ELR (cell line): ENCODE data around the gene ITPR3.

Experiments
- DNase-seq: peaks from one replicate; pipeline ENCODE4 v3.0.0-alpha.2; 2015; ENCODE audit warnings: low read depth

Gene ITPR3

DNA sequence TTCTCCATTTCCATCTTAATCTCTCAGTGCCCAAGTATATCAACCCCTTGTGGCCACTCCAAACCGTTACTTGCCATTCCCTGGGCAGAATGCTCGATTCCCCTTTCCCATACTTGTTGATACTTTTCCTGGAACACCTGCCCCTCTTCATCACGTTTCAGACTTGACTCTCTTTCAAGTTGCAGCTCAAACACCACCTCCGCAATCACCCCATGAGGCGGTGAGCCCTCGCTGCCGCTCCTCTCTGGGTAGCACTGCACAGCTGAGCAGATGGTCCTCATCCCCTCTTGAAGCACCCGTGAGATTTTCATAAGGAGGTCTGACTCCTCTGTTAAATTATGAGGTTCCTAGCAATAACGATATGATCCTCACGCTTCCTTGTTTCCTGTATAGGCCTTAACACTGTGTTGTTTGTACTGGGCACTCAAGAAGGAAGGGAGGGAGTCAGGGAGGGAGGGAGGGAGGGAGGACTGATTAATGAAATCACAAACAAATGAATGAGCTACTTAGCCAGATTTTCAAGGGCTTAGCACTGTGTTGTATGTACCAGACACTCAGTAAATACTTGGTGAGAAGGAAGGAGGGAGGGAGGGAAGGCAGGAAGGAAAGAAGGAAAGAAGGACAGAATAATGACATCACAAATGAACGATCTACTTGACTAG, 98.3 kb downstream of the ITPR3 start:
- DNase-seq: no peak

DNA sequence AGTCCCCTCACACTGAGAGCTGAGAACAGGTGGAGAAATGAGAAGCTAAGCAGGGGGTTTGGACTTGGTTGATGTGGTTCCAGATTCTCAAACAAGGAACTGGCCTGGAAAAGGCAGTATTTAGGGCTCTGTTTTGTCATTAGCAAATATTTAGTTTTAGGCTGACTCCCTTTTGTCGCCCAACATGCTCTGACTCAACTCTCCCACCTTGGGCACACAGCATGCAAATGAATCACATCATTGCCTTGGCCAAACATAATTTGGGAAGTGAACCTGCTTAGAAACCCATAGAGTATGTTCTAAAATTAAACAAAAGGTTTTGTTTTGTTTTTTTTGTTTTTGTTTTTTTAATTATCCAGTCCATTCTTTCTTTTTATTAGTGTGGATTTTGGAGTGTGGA, 99.9 kb downstream of the ITPR3 start:
- DNase-seq: no peak

DNA sequence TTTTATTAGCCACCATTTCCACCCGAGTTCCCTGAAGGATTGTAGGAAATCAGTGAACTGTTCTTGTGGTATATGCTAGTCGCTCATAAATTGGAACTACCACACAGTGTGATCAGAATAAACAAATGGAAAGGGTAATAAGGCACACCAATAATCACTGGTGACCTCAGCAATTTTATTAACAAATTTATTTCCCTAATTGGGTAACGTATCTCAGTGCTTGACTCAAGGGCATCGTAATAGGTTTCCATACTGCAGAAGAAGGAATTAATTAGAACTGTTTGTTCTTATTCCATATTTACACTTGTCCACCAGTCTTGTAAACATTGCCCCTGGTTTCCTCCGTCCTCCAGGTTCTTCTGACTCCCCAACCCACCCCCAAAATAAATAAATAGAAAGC, 100.4 kb downstream of the ITPR3 start:
- DNase-seq: no peak

DNA sequence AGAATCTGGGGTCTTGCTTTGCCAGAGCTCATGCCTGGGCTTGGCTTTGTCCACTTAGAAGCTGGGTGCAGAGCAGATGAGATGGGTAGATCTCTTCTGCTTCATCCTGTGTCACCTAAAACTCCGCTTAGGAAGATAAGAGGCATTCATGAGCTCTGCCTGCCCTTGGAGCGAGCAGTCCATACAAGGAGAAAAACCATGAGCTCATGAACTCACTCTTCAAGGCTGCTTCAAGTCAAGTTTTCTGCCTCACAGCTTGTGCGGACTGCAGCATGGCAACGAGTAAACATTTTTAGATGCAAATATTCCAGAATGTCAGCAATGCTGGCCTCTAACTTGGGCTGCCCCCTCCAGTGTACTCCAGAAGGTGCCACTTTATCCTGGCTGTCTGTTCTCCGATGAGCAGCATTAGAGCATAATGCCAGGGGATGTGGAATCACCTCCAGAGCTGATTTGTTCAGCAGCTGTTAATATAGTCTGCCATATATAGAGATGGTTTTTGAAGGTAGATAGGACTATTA, 101.0 kb downstream of the ITPR3 start:
- no peak for DNase-seq

DNA sequence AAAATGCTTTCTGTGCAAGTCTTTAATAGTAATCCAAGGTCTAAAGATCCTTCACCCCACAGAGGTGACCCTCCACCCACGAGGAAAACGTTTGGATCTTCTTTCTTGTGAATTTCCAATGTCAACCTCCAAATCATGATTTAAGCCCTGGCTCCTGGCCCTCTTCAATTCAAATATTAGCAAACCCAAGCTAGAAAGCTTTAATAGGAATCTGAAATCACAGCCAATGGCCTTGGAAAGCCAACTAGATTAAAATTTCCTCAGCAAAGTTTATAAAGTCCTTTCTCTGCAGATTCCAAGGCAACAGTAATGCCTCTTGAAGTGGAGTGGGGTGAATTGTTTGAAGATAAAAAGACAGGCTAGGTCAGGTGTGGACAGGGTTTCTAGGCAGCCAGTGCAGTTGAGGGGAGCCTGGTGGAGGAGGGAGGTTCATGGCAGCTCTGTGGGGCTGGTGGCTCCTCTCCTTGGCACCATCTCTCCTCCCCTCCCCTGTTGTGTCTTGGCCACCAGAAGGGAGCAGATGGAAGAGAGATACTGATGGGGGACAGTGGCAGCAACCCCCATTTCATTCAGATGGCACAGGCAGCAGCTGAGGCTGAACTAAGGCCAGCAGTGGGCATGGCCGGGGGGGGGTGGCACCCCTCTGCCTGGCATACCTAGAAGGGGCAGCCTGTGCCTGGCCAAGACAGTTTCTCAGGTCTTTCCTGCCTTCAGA, 102.4 kb downstream of the ITPR3 start:
- no peak for DNase-seq

DNA sequence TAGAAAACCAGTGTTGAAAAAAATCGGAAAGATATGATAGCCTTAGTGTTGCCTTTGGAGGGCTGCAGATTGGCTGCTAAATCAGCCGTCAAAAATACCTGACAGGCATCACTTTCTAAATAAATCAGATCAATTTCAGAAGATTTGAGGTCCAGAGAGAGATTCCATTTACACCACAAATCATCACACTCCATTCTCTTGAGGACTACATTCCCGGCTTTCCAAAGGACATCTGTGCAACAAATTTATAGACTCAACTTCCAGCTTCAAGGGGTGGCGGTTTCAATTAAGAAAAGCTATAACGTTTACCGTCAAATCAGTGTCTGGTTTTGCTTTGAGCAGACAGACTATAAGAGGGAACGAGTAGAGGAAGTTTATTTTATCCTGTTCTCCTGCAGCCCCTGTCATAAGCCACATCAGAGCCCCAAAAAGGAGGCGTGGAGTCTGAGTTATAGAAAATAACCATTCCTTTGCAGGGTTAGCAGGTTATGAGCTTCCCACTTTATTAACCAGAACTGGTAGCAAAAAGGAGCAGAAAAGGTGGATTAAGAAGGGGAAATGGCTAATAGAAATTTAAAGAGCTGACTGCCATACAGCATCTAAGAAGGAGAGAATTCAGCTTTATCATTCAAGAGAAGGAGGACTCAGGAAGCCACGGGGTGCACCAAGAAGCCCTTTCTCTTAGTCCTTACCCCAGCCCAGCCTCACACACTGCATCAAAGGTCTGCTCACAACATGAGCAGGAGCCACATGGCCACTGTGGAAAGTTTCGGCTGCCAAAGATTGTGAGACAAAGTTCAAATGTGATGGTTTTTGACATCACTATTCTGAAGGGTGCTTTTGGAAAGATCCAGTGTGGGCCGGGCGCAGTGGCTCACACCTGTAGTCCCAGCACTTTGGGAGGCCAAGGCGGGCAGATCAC, 103.2 kb downstream of the ITPR3 start:
- DNase-seq: no peak

DNA sequence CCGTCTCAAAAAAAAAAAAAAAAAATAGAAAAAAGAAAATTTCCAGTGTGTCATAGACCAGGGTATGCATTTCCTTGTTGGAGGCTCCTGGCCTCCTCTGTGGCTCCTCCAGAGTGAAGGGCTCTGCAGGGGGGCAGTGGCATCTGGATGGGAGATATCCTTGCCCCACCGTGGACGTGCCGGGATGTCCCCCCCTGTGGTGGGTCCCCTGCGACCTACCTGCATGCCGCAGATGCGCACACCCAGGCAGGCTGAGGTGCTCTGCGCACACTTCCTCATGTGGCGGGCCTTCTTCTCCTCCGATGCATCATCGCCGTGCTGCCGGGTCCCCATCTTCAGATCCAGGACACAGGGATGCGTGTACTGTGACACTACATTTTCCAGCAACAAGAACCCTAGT, 104.1 kb downstream of the ITPR3 start:
- no peak for DNase-seq

DNA sequence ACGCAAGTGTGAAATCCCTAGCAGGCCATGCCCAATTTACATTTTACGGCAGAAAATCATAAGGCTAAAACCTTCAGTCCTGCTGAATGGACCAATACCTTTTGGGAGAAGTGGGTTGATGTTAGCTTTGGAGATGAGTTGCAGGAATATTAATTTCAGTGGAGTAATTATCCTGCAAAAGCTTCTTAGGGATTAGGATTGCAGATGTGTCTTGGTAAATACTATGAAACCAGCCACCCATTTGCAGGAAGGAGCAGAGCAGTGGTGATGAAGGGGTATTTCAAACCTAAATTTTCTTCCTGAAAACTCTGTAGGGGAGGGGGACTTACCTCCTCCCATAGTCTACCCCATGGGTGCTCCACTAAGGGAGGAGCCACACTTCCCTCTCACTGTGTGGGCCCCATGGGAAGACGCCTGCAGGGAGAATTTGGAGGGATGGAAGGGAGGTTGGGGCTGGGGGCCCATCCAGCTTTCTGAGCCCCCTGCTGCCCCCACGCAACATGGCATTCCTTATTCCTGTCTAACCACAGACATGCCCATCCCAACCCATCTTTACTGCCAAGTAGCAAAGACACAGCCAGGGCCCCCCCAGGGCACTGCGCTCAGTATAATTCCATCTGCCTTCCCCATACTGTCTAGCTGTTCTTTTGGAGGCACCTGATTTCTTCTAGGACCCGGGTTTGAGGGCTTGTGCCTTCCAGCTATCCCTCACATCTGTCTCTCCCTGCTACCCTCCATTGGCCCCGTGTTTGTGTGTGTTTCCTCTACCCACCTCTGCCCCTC, 105.0 kb downstream of the ITPR3 start:
- no peak for DNase-seq

DNA sequence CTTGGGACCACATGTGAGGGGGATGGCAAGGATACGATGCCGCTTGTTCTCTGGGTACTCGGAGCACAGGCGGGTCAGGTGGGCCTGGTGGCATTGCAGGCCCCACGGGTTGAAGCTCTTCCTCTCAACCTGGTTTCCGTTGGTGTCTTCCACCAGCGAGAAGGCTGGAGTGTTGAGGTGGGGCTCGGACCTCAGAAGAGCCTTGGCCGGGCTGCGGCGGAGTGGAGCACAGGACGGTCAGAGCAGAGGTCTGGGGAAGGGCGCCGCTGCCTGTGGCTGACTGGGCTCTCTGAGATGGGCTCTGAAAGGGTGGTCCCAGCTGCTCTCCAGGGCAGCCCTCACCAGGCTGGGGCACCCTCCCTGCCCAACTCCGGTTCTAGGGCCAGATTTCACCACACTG, 105.6 kb downstream of the ITPR3 start:
- no peak for DNase-seq

DNA sequence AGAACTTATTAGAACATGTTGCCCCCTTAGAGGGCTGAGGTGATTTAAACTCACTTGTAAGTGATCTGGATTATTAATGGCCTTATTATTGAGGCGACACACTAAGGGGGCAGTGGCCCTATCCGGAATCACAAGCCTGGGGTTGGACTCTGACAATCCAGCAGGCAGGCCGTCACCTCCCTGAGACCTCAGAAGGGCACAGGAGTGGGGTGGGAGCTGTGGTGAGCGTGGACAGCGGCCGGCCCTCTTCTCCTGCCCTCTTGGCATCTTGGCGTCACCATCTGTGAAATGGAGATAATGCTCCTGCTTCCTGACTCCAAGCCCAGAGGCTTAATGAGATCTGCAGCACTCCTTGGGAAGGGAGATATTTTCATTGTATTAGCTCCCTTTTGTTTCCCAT, 106.0 kb downstream of the ITPR3 start:
- no peak for DNase-seq

DNA sequence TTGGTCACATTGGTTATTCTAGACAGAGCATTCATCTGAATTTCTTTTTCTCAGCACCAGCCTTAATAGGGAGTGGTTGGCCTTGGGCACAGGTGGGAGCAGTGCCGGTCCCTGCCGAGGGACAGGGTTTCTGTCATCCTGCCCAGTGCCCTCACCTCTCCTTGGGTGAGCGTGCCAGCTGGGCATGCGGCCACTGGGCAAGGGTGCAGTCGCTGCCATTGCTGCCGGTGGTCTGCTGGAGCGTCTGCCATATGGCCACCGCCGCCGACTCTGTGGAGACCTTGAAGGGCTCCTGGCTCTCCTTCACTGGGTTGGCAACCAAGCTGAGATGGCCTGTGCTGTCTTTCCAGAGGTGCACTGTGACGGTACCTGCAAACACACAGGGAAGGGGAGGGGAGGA, 106.8 kb downstream of the ITPR3 start:
- DNase-seq: no peak

DNA sequence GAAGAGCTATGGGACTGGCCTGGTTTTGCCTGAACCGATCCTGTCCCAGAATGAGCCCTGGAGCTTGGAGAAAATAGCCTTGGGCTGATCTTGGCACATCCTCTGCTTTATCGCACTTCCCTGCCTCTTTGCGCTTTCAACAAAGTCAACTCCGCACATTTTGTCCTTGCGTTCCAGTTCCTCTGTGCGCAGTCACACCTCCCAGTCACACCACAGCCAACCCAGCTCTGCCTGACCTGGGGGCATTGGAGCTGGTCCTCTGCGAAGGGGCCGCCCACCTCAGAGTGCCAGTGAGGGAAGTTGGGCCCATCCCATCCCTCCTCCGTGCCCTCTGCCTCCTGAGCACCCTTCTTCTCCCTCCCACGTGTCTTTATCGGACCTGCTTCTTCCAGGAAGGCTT, 107.3 kb downstream of the ITPR3 start:
- DNase-seq: no peak

DNA sequence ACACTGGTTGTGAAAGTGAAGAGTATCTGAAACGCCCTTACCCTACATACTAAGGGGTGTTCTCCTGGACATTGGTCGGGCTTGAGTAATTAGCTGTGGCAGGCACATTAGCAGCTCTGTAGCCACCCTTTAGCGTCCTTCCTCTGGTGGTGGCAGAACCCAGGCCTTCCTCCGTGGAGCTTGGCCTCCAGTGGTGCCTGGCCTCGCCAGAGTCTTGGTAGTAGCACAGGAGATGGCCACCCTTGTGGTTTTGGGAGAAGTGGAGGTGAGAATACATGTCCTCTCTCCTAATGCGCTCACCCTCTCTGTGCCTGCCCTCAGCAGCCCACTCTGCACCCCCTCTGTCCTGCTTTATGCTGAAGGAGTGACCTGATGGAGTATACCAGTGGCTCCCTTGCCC, 107.9 kb downstream of the ITPR3 start:
- DNase-seq: no peak

DNA sequence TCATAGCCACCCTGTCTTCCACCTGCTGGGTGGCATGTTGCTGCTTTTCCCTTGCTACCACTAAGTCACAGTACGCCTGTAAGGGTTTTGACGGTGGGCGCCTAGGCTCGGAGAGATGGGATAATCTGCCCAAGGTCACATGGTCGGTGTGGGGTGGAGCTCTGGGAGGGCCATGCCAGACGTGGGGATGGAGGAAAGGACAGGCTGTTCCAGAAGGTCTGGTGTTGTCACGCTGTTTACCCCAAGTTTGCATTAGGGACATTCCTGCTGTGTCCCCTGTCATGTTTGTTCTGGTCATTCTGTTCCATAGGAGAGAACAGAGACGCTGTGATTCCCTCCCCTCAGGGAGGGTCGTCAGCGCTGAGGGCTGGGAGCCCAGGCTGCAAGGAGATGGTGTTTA, 109.5 kb downstream of the ITPR3 start:
- DNase-seq: no peak

DNA sequence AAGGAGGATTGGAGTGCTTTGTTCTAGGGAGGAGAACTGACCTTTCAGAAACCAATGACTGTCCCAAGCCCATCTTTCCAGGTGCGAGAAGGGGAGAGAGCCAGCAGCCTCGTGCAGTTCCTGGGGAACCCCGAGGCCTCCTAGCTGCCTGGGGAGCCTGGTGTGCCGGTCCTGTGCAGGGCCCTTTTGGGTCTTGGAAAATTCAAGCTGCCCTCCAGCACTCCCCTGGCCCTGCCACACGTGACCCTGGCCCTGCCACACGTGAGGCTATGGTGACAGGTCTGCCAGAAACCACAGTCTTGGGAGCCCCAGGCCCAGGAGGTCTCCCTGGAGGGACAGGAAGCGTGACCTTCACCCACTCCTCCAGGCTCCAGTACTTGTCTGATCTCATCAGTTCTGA, 109.9 kb downstream of the ITPR3 start:
- DNase-seq: no peak

DNA sequence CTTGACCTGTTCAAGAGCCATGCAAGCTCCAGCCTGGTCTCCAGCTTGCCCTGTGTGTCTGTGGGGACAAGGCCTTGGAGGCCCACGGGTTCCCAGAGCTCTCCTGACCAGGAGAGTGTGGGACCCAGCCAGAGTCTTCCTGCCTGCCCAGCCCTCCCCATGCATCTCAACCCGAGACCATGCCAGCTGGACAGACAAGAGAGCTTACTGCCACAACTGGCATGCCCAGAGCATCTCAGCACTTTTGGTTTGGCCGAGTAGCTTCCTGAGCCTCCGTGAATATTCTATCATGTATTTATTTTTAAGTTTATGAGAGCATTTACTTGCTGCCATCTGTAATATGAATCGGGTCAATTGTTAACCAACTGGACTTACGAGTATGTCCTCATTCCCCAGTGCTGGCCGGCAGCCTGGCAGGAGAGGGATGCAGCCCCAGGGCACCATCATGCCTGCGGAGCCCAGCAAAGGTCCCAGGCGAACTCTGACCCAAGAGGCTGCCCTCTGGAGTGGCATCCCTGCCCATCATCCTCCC, 110.7 kb downstream of the ITPR3 start:
- DNase-seq: no peak

DNA sequence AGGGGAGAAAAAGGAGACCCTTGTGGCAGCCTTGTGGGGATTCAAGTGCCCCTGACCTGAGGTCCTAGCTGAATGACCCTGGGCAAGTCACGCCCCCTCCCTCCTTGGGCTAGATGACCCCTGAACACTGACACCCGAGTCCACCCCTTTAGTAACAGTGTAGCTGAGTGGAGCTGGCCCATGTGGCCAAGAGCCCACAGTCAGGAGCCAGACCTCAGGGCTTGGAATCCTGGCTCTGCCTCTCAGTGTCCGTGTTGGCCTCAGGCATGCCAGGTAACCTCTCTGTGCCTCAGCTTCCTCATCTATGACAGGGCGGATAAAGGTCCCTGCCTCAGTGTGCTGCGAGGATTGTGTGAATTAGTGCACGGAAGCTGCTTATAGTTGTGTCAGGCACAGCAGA, 111.3 kb downstream of the ITPR3 start:
- no peak for DNase-seq

DNA sequence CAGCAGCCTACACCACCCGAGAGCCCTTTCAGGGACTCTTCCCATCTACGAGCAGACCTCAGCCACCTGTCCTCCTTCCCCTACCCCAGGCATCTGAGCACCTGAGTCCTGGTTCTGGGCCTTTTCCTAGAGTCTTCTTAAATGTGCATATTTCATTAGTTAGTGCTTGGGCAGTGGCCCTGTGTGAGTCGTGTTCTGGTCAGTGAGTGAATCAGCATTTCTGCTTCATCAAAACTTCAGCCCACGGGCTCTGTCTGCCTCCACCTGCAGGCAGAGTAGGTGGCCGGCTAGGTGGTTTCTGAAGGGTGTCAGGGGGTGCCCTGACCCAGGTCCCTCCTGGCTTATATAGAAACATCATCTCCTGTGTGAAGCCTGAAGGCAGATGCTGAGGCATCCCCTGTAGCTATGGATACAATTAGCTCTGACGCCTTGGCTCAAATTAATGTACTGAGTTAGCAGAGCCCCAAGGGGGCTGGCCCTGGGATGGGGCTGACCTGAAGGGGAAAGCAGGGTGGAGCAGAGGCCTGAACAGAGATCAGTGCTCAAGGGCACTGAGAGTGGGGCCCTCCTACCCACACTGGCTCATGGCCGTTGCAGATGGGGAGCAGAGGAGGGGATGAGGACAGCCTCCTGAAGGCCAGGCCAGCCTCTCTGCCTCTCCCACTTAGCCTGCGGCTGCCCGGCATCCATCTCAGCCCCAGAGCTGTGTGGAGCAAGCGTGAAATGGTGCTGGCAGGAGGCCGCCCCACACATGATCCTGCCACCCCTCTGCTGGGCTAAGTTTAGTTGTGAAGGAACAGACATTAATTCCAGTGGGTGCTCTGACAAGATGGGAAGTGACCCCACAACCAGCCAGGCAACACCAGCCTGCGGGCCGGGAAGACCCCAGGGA, 111.9 kb downstream of the ITPR3 start:
- no peak for DNase-seq

DNA sequence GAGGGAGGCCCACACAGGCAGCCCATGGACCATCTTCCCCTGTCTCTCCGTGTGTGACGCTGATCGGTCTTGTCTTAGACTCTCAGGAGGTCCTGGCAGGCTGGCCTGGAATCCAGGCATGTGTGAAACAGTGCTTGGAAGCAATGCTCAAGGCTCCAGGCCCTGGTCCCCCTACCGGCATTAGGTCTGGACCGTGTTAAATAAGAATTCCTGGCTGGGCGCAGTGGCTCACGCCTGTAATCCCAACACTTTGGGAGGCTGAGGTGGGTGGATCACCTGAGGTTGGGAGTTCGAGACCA, 112.5 kb downstream of the ITPR3 start:
- DNase-seq: no peak

DNA sequence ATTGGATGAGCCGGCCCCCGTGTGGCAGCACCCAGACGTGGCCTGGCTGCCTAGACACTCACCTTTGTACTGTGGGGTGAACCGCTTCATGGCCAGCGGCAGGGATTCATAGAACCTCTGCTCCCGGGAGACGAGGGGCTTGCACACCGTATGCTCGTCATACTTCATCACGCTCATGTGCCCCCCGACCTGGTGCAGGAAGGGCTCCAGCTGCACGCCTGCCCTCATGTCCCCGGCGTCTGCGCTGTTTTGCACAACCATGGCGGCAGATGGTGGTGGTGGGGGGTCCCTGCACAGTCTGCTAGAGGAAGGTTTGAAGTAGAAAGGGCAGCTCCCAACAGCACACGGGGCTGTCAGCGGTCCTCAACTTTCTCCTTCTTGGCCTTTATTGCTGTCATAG, 114.1 kb downstream of the ITPR3 start:
- DNase-seq: no peak
